Activated naive CD4-positive, alpha-beta T cell (primary cell): Measurements from ENCODE around the gene NMNAT1.
A peak's percentile ranks its signal among the peaks of the same experiment; 100 is the strongest.
"Not testable (repeated sequence)": the region's sequence is repeated elsewhere in the genome, so short reads cannot be mapped to it uniquely, and the experiment has no call there.

Source experiments
- DNase-seq, 4 experiments: peaks; one replicate each; lab custom pipeline; 2025; lab: John Stamatoyannopoulos, UW

NMNAT1 gene

DNA sequence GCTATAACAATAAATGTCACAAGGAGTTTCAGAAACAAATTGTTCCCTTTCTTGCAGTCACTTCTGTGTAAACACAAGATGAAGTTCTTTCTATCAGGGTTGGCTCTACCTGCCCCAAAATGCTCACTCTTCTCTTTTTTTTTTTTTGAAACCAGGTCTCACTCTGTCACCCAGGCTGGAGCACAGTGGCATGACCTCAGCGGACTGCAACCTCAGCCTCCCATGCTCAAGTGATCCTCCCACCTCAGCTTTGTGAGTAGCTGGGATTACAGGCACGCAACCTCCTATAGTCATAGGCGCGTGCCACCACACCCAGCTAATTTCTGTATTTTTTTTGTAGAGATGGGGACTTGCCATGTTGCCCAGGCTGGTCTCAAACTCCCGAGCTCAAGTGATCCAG lies 22.7 kb upstream of the NMNAT1 start:
- DNase-seq, result no peak

DNA sequence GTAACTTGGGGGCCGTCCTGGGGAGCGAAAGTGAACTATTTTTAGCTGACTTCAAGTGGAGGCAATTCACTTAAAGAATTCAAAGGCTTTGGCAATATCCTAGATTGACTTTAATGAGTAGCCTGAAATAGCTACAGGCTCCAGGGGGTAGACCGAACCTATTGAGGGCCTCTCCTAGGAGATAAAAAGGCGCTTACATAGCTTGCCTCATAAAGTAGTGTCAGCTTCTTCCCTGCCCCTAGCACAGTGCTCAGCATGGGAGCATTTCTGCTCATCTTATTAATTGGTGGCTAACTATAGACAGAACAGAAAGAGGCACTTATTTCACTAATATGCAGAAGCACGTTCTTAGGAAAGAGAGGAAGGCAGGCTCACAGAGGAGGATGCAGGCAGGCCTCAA lies 20.9 kb upstream of the NMNAT1 start:
- DNase-seq, result no peak

DNA sequence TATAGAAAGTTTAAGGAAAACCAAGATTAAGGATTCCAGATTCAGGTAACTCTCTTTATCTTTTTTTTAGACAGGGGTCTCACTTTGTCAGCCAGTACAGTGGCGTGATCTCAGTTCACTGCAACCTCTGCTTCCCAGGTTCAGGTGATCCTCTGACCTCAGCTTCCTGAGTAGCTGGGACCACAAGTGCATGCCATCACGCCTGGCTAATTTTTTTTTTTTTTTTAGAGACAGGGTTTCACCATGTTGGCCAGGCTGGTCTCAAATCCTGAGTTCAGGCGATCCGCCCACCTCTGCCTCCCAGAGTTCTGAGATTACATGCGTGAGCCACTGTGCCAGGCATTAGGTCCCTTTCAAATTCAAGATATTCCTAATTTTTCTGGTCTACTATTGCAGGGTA lies 16.0 kb upstream of the NMNAT1 start:
- DNase-seq, result no peak

DNA sequence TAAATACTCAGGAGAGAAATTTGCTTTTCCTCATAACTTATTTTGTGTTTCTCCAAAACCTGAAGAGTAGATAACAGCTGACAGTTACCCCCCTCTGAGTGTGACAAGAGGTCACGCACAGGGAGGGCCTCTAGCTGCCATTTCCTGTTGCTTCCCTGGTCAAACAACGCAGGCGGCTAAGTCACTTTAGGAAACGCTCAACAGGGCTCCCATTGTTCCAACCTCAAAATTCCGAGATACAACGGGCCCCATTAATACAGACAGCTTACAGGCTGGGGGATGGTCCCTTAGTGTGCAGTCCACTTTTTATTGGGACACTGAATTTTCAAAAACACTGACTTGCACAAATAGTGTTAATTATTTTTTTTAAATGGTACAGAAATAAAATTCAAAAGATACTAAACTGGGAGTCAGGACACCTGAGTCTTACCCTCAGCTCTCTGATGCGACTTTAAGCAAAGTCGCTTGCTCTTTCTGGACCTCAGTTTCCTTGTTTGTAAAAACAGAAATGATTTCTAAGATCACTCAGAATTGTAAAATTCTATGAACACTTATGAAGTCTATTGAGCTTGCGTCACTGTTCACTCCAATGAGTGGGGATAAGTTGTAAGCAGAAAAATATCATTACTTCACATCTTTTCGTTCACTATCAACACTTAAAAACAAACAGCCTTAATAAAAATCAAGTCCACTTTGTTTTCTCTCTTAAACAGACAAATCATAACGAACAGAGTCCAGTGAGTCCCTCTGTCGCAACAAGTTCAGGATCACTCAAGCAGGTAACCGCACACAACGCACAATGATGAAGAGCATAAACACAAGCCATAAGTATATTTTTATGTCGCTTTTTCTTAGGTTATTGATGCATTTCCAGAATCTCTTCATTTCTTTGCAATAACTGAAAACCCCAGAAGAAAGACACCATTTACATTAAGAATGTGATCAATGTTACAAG lies 13.6 kb upstream of the NMNAT1 start:
- no peak for DNase-seq

DNA sequence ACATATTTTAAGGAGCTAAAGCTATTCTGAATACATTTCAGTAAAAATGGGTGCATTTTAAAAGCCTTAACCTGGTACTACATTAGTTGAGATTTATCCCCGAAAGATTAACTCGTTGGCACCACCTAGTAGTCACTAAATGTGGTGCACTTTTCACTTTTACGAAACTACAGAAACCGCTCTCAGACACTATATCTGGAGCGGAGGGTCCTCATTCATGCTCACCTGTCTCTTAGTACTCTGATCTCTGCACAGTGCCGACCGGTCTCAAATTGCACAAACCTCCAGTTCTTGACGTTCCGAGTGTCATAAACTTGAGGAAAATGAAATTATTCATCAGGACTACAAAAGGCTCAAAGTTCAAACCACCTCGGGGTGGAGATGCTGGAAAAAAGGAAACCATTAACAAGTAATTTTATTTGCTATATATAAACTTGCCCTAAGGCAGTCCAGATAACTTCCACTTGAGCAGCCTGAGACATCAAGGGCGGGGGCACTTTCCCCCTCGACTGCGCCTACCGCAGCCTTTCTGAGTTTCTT lies 806 bp upstream of the NMNAT1 start:
- no peak for DNase-seq

DNA sequence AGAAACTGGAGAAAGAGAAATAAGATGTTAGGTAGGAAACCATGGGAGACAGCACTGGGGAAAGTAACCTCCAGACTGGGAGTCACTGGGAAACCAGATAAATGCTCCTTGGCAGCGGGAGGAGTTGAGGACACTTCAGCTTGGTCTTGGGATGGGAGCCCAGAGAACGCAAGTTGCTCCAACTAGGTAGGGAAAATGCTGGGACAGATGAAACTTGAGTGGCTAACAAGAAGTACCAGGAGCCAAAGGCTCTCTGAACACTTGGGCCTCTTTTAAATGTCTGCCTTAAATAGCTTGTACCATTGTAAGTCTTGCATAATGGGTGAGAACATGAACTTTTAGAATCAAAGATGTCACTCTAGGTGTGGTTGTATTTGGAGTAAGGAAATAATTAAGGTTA lies 3.0 kb downstream of the NMNAT1 start:
- DNase-seq, result no peak

DNA sequence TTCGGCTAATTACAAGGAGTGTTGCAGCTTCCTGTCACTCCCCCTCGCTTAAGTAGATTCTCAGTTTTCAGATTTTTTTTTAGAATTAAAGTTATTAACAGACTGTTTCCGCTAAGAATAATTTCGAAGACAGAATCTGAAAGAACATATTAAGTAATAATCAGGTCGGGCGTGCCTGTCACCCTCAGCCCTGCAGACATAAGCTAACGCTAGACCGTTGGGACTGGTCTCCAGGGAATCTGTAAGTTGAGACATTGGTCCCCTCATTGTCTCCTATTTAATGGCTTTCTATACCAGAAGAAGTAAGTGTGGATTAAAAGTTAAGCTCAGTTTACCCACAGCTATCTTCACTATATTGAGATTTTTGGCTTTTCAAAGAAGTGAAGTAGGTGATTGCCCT lies 14.5 kb downstream of the NMNAT1 start:
- DNase-seq, result no peak

DNA sequence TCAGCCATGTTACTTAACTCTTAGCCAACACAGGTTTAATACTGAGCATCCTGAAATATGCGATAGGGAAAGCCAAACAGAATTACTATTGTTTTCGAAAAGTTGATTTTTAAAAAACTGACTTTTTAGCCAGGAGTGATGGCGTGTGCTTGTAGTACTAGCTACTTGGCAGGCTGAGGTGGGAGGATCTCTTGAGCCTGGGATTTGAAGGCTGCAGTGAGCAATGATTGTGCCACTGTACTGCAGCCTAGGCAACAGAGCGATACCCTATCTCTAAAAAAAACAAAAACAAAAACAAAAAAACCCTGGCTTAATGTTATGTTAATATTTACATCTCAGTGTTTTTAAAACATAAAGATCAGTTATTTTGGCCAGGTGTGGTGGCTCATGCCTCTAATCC lies 16.7 kb downstream of the NMNAT1 start:
- DNase-seq, result no peak

DNA sequence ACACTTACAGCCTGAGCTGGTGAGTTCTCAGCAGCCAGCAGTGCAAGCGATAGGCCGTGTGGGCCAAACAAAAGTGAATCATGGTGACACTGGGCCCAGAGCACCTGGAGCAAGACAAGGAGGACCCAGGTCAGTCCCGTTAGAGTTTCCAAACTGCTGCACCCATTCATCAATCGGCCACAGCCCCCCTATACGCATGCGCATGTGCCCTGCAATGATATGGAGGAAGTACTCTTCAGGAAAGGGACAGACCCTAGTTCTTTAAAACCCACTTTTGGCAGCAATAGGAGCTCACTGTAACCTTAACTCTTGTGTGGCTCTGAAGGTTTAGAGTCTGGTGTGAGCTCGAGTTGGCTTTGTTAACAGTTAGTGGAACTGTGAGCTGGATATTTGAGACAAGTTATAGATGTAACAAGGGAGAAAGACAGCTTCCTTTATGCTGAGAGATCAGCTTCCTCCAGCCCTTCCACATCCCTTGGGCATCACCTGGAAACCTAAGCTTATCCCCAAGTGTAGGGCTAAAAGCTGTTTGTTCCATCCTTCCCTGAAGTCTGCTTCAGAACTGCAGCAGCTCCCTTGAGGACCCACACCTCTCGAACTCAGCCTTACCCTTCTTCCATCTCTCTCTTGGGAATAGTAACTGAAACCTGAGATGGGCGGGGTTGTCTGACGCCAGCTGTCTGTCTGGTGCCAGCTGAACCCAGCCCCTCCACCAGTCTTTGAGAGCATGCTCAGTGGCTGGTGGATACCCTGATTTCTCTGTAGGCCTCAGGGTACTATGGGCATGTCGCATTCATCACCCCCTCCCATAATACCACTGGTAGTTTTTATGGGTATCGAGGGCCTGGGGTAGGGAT lies 17.7 kb downstream of the NMNAT1 start:
- DNase-seq, result no peak

DNA sequence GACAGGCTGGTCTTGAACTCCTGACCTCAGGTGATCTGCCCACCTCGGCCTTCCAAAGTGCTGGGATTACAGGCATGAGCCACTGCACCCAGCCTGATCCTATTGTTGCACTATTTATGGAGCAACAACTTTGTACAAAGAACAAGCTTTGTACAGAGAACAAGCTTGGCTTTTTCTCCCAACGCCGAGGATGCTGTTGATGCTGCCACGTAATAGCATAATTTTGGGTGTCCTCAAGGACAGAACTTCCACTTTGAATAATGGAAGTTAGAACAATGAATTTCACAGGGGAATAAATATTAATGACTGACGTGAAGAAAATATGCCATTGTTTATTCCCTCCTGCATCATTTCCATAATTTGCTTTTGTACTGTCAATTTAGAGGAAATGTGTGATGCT lies 41.0 kb downstream of the NMNAT1 start:
- no peak for DNase-seq

DNA sequence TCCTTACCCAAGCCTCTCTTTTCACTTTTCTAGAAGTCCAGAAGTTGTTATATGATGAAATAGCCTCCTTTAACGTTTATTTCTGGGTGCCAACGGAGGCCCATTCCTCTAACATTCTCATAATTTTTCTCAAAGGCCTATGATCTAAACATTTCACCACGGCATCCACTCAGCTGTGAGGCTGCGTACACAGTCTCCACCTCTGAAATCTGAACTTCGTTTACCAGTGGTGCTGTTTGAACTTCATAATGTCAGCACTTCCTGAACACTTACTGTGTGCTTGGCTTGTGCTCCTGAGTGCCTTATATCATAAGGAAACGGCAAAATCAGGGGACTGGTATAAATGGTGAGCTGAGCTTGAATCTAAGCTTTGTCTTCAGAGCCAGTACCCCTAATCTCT lies 41.7 kb downstream of the NMNAT1 start:
- DNase-seq, result no peak

DNA sequence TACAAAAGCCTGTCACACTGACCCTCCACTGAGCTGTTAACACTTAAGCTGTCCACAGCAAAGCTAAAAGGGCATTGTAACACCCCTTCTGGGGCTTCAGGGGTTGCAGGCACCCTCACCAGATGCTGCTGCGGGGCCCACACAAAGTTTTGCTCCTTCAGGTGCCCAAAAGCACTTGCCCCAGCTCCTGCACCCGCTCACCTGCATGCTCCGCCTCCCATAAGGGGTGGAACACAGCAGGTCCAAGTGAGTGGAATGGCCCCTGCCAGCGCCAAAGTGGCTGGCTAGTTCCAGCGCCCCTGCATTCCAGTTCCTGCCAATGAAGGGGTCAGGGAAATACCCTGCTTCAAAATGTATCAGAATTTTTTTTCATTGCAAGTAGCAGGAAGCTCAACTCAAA lies 46.5 kb downstream of the NMNAT1 start:
- DNase-seq, result no peak

DNA sequence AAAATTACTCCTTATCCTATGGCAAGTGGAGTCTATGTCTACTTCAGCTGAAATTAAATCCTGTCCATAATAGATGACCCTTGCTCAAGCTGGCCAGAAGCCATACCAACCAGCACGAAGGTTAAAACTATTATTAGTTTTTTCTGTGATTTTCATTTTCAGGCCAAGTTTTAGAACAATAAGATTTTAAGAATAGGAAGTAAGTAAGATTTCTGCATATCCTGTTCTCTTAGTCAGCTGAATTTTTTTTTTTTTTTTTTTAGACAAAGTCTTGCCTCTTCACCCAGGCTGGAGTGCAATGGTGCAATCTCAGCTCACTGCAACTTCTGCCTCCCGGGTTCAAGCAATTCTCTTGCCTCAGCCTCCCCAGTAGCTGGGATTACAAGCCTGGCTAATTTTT lies 47.7 kb downstream of the NMNAT1 start:
- no peak for DNase-seq

DNA sequence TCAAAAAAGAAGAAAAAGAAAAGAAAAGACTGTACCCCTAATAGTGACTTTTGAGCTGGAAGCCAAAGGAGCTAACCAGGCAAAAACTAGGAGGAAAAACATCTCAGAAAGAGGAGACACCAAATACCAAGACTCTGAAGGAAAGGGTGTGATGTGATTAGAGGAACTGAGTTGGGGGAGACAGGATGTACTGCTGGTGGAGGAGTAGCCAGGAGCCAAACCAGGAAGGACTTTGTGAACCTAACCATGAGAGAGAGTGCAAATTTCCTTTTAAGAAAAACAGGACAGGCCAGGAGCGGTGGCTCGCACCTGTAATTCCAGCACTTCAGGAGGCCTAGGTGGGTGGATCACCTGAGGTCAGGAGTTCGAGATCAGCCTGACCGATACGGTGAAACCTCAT lies 49.6 kb downstream of the NMNAT1 start:
- no peak for DNase-seq

DNA sequence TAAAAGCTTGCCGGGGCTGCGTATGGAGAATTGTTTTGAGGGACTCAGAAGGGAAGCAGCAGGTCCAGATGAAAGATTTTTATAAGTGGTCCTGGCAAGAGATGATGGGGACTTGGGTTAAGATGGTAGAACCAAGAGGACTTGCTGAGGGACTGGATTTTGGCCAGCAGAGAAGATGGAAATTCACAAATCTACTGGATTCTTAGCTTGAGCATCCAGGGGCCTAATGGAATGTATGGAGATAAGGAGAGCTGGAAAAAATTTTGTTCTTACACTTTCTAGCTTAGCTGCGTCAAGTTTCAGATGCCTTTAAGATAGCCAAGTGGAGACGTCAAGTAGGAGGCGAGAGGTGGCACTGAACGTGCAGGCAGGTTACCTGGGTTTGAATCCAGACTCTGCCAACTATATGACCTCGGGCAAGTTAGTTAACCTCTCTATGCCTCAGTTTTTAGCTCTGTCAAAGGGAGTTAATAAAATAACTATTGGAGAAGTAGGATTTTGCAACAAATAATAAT lies 50.3 kb downstream of the NMNAT1 start:
- DNase-seq, result no peak

DNA sequence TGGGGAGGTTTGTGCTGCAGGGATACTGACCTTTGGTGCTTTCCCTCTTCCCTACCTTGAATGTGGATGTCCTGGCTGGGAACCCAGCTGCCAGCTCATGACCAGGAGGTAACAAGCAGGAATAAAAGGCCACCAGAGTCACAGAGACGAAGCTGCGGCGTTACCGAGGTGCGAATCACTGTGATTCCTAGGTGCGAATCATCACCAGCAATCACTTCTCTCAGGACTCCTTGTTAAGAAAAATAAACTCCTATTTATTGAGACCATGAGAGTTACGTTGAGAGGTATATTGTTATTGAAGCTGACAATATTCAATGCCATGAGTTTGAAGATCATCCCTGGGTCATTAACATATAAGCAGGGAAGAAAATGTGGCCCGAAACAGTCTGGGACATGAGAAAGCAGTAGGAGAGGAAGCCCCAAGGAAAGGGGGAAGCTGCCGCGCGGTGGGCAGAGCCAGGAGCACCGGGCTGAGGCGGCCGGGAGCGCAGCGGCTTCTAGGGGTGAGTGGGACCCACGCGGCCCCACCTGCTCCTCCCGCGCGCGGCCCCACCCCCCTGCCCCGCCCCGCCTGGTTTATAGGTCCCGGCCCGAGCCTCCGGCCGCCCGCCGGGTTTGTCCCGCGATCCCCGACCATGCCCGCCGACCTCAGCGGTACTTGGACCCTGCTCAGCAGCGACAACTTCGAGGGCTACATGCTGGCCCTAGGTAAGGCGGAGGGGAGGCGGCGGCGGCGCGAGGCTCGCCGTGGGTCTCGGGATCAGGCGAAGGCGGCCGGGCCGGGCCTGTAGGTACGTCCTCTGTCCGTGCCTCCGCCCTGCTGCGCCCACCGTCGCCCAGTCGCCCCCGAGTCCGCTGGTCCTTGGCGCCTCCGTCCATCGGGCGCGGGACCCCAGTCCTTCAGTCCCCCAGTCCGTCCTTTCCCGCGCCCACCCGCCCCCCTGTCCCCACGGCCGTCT lies 53.6 kb downstream of the NMNAT1 start, which contains the start of gene RBP7:
TSS of gene RBP7 (plus strand) at position 605 of the 959 bp plus-strand sequence. CDS start at position 636, 31 bp downstream.
- peak in 1 of 4 experiments; percentile 5 for DNase-seq

DNA sequence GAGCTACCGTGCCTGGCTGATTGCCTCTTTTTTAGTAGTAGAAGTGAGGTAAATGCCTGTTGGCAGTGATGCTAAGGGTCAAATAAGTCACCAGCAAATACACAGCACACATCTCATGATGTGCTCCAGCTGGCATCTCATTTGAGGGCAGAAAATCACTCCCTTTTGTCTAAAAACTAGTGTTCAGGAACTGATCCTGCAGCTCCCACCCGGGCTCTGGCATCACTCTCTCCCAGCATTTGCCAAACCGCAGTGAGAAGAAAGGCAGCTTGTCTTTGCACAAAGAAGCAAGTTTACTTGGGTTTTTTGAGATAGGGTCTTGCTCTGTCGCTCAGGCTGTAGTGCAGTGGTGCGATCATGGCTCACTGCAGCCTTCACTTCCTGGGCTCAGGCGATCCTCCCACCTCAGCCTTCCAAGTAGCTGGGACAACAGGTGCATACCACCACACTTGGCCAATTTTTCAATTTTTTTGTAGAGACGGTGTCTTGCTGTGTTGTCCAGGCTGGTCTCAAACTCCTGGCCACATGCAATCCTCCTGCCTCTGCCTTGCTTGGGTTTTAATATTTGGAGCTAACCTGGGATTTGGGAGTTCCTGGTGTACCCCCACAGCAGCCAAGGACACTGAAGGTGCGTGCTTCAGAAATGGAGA lies 57.9 kb downstream of the NMNAT1 start:
- no peak for DNase-seq

DNA sequence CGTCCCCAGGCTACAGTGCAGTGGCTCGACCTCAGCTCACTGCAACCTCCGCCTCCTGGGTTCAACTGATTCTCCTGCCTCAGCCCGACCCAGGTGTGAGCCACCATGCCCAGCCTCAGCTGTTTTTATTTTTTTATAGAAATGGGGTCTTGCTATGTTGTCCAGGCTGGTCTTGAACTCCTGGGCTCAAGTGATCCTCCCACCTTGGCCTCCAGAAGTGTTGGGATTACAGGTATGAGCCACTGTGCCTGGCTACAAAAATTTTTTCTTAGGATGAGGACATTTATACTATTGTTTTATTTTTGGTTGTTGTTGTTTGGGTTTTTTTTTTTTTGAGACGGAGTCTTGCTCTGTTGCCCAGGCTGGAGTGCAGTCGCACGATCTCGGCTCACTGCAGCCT lies 62.0 kb downstream of the NMNAT1 start:
- DNase-seq, result not testable (repeated sequence)

DNA sequence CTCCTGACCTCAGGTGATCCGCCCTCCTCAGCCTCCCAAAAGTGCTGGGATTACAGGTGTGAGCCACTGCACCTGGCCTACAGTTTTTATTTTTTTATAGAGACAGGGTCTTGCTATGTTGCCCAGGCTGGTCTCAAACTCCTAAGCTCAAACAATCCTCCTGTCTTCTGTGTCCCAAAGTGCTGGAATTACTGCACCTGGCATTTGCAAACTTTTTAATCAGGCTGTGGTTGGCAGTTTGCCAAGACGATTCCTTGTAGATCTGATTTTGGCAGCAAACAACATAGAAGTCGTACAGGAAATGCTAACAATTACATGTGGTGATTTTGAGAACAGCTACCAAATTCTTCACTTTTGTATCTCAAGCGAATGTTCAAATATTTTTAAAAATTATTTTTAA lies 63.9 kb downstream of the NMNAT1 start:
- DNase-seq, result no peak

DNA sequence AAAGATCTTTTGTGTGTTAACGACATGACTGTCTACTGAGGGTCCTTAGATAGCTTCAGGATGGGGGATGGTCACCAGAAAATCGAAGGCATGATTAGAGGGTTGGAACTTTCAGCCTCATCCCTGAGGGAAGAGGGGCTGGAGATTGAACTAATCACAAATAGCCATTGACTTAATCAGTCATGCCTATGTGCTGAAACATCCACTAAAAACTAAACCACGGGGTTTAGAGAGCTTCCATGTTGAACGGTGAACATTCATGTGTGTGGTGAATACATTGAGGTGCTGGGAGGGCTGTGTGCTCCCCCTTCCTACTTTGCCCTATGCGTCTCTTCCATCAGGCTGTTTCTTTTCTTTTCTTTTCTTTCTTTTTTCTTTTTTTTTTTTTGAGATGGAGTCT lies 70.7 kb downstream of the NMNAT1 start:
- DNase-seq, result no peak

DNA sequence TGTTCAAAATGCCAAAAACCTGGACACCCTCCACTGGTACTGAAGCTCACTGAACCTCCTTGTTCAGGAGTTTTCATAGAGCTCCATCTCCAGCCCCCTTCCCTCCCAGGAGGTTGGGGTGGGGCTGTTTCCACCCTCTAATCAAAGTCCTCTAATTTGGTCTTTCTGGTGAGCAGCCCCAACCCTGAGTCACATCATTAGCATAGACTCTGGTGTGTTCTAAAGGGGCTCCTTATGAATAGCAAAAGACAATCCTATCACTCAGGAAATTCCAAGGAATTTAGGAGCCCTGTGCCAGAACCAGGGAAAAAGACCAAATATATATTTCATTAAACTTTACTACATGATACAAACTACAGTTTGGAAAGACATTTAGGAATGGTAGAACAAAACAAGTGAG lies 76.3 kb downstream of the NMNAT1 start:
- DNase-seq, result no peak
